ENCODE data around the gene STK35. TPM values are rescaled to one million over a fixed set of nuclear protein-coding genes. Genes with fewer than 3 reads are reported as not detected.
A peak's percentile ranks its signal among the peaks of the same experiment; 100 is the strongest.

STK35 gene
- total RNA-seq, 3 donors from 2014 or later: 17.5 to 21.1 (median 18.7) TPM

DNA sequence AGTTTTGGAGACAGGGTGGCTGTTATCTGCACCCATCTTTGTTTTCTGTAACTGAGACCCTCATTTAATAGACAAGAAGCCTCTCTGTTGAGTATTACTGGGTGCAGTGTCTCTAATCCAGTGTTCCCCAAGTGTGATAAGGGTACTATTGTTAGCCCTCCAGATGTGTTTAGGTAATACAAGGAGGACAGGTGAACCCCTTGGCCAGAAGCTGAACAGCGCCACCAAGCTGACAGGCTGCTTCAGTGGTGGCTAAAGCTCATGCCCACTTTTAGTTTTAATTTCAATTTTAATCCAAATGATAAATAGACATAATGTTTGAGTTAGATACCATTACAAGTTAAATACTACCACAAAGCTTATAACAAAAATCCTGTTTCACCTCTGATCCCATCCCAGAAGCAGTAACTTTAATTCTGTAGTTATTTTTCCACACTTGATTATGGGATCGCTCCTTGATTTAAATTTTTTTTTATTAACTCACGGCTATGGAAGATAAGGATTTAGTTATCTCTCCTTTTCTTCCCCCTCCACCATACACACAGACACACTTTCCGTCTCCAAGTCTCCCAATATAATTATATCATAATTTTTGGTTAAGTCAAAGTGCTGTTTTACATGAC is 8.4 kb upstream of the STK35 start:
- H3K4me3 Mint-ChIP-seq: no peak overlapping the region

DNA sequence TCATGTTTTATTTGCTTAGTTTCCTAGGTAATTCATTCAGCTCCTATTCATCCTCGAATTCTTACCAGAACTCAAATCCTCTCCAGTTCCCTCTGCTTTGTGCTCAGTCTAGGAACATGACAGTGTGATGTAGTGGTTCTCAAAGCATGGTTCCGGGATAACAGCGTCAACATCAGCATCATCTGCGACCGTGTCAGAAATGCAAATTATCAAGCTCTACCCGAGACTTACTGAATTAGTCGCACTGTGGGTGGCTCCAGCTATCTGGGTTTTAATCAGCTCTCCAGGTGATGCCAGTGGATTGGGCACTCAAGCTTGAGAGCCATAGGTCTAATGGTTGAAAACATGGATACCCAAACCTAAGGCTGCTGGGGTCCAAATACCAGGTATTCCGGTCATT is 7.7 kb upstream of the STK35 start:
- no peaks in the 10 kb centered on the region for H3K4me1 Mint-ChIP-seq (ENCODE audit: low read depth)
- H3K9me3 Mint-ChIP-seq: no peaks in the 10 kb centered on the region
- peaks cover 44% of the 10 kb centered on the region for H3K27me3 Mint-ChIP-seq (ENCODE audit: low read depth)
- ATAC-seq: peak; percentile 38 to 46
- no peak overlapping the region for H3K4me3 Mint-ChIP-seq
- H3K36me3 Mint-ChIP-seq (ENCODE audit: insufficient read depth): no peaks in the 10 kb centered on the region
- DNase-seq: no peak

More for the DNA sequence above, 8.4 kb upstream of the STK35 start:
- Mint-ChIP-seq H3K27me3 (ENCODE audit: low read depth) (peaks cover 49% of the 10 kb centered on the region), H3K9me3 (no peaks in the 10 kb centered on the region), H3K36me3 (ENCODE audit: insufficient read depth) (no peaks in the 10 kb centered on the region), H3K4me1 (ENCODE audit: low read depth) (no peaks in the 10 kb centered on the region)
- DNase-seq: no peak
- ATAC-seq: peak in 1 of 2 donors; percentile 51

DNA sequence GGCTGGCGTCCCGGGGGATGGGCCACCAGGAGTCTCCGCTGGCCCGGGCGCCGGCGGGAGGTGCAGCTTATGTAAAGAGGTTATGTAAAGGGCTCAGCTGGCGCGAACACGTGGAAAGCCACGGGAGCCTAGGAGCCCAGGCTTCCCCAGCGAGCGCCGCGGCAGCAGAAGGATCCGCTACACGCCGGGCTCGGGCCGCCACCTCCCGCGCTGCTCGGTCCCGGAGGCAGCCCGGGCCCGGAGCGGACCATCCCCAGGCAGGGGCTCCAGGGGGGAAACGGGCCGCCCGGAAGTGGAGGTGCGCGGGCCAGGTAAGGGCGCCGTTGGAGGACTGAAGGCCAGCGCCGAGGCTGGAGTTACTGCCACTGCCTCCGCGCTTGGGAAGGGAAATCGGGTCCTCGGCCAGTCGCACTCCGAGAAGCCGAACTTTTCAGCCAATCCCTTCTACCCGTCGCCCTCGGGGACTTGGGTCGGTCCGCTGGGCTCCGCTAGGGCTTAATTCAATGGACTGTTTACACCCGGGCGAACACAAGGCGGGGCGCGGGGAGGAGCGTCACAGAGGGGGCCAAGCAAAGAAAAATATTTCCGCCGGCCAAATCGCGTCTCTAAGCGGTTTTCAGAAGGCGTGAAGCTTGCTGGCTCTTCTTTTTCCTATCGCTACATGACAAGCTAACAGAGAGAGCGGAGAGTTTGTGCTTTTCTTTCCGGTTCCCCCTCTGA is 398 bp downstream of the STK35 start:
- H3K36me3 Mint-ChIP-seq (ENCODE audit: insufficient read depth): peaks cover 11% of the 10 kb centered on the region
- peaks cover 43% of the 10 kb centered on the region for H3K4me1 Mint-ChIP-seq (ENCODE audit: low read depth)
- no peaks in the 10 kb centered on the region for H3K27me3 Mint-ChIP-seq (ENCODE audit: low read depth)
- no peaks in the 10 kb centered on the region for H3K9me3 Mint-ChIP-seq
- DNase-seq (peak; percentile 85), ATAC-seq (peak; percentile 83)
- H3K4me3 Mint-ChIP-seq: peak overlapping the region; percentile 86

DNA sequence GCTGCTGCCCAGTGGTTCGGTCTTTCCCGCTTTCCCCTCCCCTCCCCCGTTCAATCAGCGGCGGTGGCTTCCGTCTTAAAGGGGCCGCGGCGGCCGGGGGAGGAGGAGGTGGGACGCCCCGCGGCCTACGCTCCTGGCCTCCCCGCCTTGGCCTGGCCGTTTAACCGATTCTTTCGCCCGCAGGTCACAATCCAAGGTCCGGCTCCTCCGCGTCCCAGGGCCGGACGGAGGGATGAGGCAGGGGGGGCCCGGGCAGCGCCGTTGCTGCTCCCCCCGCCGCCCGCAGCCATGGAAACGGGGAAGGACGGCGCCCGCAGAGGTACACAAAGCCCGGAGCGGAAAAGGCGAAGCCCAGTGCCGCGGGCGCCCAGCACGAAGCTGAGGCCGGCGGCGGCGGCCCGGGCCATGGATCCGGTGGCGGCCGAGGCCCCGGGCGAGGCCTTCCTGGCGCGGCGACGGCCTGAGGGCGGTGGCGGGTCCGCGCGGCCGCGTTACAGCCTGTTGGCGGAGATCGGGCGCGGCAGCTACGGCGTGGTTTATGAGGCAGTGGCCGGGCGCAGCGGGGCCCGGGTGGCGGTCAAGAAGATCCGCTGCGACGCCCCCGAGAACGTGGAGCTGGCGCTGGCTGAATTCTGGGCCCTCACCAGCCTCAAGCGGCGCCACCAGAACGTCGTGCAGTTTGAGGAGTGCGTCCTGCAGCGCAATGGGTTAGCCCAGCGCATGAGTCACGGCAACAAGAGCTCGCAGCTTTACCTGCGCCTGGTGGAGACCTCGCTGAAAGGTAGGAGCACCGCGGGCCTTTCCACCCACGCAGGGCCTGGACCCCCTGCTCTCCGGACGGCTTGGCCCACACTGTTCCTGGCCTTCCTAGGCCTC is 1.2 kb downstream of the STK35 start:
- peaks cover 11% of the 10 kb centered on the region for H3K36me3 Mint-ChIP-seq (ENCODE audit: insufficient read depth)
- ATAC-seq (peak; percentile 64 to 68), DNase-seq (peak; percentile 75)
- peak overlapping the region; percentile 89 for H3K4me3 Mint-ChIP-seq
- H3K9me3 Mint-ChIP-seq: no peaks in the 10 kb centered on the region
- H3K27me3 Mint-ChIP-seq (ENCODE audit: low read depth): no peaks in the 10 kb centered on the region
- H3K4me1 Mint-ChIP-seq (ENCODE audit: low read depth): peaks cover 51% of the 10 kb centered on the region

DNA sequence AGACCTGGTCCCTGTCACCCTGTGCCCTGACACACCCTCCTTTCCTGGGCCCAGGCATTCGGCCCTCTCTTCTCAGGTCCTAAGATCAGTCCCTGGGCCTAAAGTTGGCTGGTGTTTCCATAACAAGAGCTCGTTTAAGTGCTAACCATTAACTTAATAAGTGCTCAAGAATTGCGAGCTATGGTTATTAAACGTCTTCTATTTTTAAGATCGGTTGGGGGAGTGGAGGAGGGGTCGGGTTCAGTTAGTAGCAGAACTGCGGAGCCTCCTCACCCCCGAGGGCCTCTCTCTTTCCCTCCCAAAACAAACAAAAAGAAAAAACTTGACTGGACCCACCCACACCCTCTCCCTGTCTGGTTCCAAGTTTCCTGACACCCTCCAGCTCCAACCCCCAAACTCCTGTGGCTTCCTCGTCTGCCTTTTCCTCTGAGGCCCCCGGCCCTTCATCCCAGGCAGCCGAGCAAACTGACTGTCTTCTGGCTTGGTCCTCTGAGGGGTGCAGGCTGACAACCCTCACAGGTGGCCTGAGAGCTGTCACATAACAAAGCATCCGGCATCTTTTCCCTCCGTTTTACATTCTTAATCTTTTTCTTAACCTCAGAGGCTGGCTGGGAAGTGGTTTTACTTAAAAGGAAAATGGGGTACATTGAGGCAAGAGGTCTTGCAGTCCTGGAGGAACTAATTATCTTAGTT is 2.0 kb downstream of the STK35 start:
- H3K4me3 Mint-ChIP-seq: peak overlapping the region; percentile 89
- H3K36me3 Mint-ChIP-seq (ENCODE audit: insufficient read depth): peaks cover 11% of the 10 kb centered on the region
- peaks cover 57% of the 10 kb centered on the region for H3K4me1 Mint-ChIP-seq (ENCODE audit: low read depth)
- H3K9me3 Mint-ChIP-seq: no peaks in the 10 kb centered on the region
- H3K27me3 Mint-ChIP-seq (ENCODE audit: low read depth): no peaks in the 10 kb centered on the region
- ATAC-seq (no peak), DNase-seq (no peak)

DNA sequence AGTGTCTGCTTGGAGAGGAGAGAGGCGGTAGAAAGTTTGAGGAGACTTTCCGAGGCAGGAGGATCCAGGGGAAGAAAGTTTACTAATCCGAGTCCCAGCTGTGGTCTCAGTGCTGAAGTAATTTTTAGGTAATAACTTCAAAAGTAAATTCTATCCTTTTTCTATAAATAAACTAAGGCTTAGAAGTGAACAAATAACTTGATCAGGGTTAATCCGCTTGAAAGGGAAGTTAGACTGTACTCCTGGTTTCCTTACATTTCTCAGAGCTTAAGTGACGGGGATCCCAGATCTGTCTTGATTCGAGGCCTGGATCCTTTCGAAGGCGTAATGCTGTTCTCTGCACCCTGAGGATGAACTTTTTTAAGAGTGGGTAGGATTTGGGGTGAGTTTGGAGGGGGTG is 2.6 kb downstream of the STK35 start:
- DNase-seq (no peak), ATAC-seq (no peak)
- Mint-ChIP-seq H3K27me3 (ENCODE audit: low read depth) (no peaks in the 10 kb centered on the region), H3K4me1 (ENCODE audit: low read depth) (peaks cover 63% of the 10 kb centered on the region), H3K4me3 (peak overlapping the region; percentile 89), H3K36me3 (ENCODE audit: insufficient read depth) (peaks cover 15% of the 10 kb centered on the region), H3K9me3 (no peaks in the 10 kb centered on the region)

DNA sequence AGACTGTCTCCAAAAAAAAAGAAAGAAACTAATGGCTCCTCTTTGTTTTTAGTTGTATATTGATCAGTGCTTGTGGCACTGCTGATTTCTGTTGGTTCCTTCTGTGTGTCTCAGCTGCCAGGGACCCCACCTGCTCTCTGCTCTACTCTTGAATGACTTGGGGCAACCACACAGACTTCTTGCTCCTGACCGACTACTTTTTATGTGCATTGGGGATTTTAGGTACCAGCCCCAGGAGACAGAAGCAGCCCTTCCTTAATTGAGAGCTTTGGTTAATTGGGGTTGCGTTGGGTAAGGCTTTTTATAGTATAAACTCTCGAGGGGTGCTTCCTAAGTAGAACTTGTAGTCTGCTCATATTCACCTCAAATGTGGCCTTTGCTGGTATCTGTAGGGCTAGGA is 6.9 kb downstream of the STK35 start:
- DNase-seq: no peak
- H3K27me3 Mint-ChIP-seq (ENCODE audit: low read depth): no peaks in the 10 kb centered on the region
- H3K4me3 Mint-ChIP-seq: no peak overlapping the region
- H3K36me3 Mint-ChIP-seq (ENCODE audit: insufficient read depth): peaks cover 25% of the 10 kb centered on the region
- peaks cover 93% of the 10 kb centered on the region for H3K4me1 Mint-ChIP-seq (ENCODE audit: low read depth)
- ATAC-seq: no peak
- H3K9me3 Mint-ChIP-seq: no peaks in the 10 kb centered on the region

DNA sequence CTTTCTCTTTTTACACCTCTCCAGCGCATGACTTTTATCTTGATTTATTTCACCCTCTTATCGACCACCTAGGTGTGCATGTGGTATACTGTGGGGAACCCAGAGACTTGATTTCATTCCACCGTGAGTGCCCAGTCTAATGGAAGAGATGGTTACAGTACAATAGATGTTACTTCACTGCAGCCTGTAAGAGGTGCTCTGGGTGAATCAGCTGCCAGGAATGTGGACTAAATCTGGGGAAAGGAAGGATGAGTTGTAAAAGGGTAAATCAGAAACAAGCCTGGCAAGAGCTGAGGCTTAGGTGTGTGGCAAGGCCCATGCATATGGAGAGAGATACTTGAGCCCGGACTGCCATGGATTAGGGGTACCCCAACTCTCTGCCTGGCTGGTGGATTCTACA is 7.4 kb downstream of the STK35 start:
- Mint-ChIP-seq H3K27me3 (ENCODE audit: low read depth) (no peaks in the 10 kb centered on the region), H3K4me3 (no peak overlapping the region), H3K9me3 (no peaks in the 10 kb centered on the region), H3K36me3 (ENCODE audit: insufficient read depth) (peaks cover 25% of the 10 kb centered on the region), H3K4me1 (ENCODE audit: low read depth) (peaks cover 93% of the 10 kb centered on the region)
- ATAC-seq (no peak), DNase-seq (no peak)

DNA sequence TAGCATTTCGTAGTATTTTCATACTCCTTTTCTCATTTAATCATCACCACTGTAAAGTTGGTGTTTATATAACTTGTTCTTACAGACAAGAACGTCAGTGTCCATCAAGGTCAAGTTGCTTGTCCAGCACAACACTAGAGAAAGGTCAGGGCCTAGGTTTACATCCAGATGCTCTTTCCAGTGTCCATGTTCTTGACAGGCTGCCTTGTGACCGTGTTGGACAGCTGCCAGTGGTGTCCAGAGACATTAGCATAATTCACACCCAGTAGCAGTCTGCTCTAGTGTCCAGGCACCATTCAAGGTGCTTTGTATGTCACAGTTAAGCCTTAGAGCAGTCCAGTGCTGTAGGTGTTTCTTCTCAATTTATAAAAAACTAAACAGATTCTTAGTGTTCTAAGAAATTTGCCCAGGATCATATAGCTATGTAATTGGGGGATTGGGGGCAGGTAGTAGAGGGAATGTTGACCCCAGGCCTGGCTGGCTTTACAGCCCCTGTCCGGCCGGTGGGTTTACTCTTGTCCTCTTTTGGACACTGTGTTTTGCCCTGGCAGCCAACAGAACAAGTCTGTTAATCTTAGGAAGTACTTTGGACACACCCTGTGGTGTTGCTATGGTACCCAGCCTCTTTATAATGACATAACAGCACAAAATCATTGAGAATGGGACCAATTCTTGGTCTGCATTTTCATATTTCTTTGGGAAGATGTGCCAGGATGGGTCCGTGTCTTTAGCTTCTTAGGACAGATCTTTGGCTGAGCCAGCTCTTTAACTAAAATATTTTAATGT is 8.0 kb downstream of the STK35 start:
- no peak for DNase-seq
- Mint-ChIP-seq H3K36me3 (ENCODE audit: insufficient read depth) (peaks cover 27% of the 10 kb centered on the region), H3K27me3 (ENCODE audit: low read depth) (no peaks in the 10 kb centered on the region), H3K9me3 (no peaks in the 10 kb centered on the region), H3K4me3 (no peak overlapping the region), H3K4me1 (ENCODE audit: low read depth) (peaks cover 93% of the 10 kb centered on the region)
- no peak for ATAC-seq

DNA sequence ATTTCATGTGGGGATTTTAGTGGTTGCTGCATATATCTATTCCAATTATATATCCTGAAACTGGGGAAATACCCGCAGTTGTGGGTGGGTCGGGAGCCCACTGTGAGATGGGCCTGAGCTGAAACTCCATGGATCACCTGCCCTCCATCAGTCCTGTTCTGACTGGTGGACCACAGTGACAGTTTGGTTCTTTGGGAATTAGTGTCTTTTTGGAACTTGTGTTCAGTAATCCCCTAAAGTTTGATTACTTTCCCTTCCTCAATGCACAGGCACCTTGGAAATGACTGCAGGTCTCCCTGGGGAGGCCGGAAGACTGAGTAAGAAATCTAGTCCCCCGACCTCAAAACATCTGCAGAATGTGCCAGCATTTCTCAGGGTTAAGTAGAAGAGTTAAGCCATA is 11.3 kb downstream of the STK35 start:
- Mint-ChIP-seq H3K9me3 (no peaks in the 10 kb centered on the region), H3K4me3 (no peak overlapping the region), H3K36me3 (ENCODE audit: insufficient read depth) (peaks cover 38% of the 10 kb centered on the region), H3K27me3 (ENCODE audit: low read depth) (no peaks in the 10 kb centered on the region), H3K4me1 (ENCODE audit: low read depth) (peaks cover 78% of the 10 kb centered on the region)
- no peak for DNase-seq
- ATAC-seq: no peak

DNA sequence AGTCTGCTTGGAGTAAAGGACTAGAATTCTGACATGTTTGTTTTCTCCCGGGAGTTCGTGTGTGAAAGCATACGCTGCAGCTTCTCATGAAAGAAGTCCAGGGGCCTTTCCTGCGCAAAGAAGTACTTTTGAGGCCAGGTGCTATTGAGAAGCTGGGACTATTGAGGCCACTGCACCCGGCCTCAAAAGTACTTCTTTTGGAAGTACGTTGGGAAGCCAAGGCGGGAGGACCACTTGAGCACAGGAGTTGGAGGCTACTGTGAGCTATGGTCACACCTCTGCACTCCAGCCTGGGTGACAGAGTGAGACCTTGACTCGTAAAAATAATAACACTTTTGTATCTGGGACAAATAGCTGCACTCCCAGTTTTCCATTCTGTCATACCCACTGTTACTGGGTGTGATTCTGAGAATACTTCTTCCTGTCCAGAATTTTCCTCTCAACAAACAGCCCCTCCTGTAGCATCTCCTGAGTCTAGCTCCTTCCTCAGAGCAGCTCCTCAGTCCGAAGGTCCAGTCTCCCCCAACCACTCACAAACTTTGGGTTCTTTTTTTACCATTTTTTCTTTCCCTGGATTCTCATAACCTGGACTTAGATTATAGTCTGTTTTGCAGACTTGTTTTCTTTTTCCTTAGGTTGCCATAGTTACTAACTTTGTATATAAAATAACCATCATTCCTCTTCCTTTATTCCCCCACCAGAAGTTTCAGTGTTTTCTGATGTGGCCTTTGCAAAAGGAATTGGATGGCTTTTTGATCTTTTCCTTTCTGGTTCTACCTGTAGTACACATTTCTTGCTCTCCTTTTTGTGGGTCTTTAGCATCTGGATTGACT is 12.7 kb downstream of the STK35 start:
- Mint-ChIP-seq H3K27me3 (ENCODE audit: low read depth) (no peaks in the 10 kb centered on the region), H3K4me1 (ENCODE audit: low read depth) (peaks cover 75% of the 10 kb centered on the region), H3K36me3 (ENCODE audit: insufficient read depth) (peaks cover 42% of the 10 kb centered on the region), H3K9me3 (no peaks in the 10 kb centered on the region), H3K4me3 (no peak overlapping the region)
- DNase-seq (no peak), ATAC-seq (no peak)

DNA sequence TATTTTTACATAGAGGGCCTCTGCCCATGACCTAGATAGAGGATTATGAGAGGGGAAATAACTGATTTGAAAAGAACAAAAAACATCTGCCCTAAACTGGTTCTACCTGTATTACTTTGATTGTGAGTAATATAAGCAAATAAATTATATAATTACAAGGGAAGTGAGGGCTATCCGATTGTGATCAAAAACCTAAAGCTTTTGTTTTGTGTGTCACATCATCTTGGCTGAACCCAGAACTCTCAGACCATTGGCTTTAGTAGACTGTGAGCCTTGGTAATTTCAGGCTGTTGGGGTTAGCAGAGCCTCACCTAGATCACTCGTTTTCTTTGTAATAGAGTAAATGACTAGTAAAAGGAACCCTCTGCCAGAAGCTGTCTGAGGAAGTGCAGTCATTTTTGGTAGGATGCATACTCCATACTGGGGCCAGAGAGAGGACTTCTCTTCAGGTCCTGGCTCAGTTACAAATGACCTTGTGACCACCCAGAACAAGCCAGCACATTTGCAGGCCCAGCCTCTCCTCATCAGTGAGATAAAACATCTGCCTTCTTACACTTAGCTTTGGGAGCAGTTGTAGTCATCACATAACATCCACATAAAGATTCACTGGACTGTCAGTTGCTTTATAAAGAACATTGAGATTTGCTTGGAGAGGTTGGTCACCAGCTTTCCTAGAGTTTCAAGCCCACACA is 13.5 kb downstream of the STK35 start:
- ATAC-seq: no peak
- no peak for DNase-seq
- no peaks in the 10 kb centered on the region for H3K27me3 Mint-ChIP-seq (ENCODE audit: low read depth)
- no peaks in the 10 kb centered on the region for H3K9me3 Mint-ChIP-seq
- H3K4me1 Mint-ChIP-seq (ENCODE audit: low read depth): peaks cover 75% of the 10 kb centered on the region
- H3K36me3 Mint-ChIP-seq (ENCODE audit: insufficient read depth): peaks cover 48% of the 10 kb centered on the region
- no peak overlapping the region for H3K4me3 Mint-ChIP-seq
